ENCODE measurements around the gene KDM6A.
"Not testable (repeated sequence)": the region's sequence is repeated elsewhere in the genome, so short reads cannot be mapped to it uniquely, and the experiment has no call there.

The KDM6A gene

DNA sequence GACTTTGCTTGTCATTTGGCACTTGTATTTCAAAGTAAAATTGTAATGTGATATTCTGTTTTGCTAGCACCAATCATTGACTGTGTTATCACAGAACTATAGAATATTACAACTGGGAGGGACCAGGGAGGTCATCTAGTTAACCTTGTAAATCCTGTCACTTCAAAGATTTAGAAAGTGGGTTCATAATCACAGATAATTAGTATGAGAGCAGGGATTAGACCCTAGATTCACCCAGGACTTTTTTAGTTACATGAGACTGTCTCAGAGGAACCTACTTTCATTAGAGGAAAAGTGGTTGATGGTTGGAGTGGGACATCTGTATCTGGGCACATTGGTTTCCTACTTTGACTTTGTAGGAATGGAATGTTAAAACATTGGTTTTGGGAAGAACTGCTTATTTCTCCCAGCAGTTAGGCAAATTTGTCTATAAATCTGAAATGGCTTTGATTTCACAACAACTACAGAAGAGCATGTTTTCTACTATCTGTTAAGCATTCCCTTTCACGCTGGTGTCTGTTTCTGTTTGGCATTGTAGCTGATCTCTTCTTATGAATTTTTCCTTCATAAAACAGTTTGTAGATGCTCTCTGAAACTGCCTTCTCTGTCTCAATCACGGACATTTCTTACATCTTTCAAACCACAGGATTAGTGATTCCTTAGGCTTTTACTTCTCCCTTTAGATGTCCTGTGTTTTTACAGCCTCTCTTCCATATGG lies 183.6 kb downstream of the KDM6A start:
- Histone ChIP-seq H3K9ac (no peak overlapping the region), H3K27me3 (no peaks in the 10 kb centered on the region), H4K20me1 (peaks cover 10% of the 10 kb centered on the region; the same call in 1 of the 2 replicates), H3K4me3 (no peak overlapping the region), H3K4me2 (no peak overlapping the region), H3K9me3 (no peaks in the 10 kb centered on the region), H3K36me3 (peaks cover 63% of the 10 kb centered on the region), H3K27ac (no peak overlapping the region), H3K4me1 (no peaks in the 10 kb centered on the region)
- TF ChIP-seq Cebpa-rat (IDR thresholded peaks at IDR 0.05) = no peak

DNA sequence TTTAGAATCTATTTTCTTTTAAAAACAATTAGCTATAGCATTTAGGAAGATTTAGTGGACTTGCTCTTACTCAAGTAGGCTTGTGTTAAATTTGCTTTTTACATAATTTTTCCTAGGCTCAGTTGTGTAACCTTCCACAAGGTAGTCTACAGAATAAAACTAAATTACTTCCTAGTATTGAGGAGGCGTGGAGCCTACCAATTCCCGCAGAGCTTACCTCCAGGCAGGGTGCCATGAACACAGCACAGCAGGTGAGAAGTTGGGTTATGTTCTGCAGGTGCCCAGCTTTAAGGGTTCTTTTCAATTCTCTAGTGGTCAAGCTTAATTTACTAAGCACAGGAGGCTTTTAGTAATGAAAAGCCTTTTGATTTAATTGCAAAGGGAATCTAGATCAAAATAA lies 186.9 kb downstream of the KDM6A start:
- not testable (repeated sequence) for H3K9me3 ChIP-seq
- H3K36me3 ChIP-seq = peaks cover 72% of the 10 kb centered on the region

DNA sequence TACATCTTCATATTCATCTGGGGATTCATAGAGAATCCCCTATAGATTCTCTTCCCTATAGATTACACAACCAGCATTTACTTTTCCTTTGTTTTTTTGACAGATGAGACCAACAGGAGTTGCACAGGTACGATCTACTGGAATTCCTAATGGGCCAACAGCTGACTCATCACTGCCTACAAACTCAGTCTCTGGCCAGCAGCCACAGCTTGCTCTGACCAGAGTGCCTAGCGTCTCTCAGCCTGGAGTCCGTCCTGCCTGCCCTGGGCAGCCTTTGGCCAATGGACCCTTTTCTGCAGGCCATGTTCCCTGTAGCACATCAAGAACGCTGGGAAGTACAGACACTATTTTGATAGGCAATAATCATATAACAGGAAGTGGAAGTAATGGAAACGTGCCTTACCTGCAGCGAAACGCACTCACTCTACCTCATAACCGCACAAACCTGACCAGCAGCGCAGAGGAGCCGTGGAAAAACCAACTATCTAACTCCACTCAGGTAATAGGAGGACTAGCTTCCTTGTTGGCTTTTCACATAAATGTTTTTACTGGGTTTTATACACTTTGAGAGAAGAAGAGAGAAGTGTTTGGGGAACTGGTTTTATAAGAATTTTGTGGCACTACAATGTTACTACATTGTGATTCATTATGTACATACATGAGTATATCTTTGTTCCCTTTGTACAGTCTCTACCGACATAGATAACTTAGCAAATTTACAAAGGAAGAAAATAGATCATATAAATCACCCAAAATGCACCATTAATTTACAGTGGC lies 190.5 kb downstream of the KDM6A start:
- no peak overlapping the region for H3K27ac ChIP-seq
- H3K4me3 ChIP-seq = no peak overlapping the region
- H3K27me3 ChIP-seq = no peaks in the 10 kb centered on the region
- no peaks in the 10 kb centered on the region for H3K9me3 ChIP-seq
- H4K20me1 ChIP-seq = peaks cover 39% of the 10 kb centered on the region
- no peak overlapping the region for H3K4me2 ChIP-seq
- H3K9ac ChIP-seq = no peak overlapping the region
- H3K36me3 ChIP-seq = peaks cover 81% of the 10 kb centered on the region
- H3K4me1 ChIP-seq = peaks cover 2% of the 10 kb centered on the region; the same call in 1 of the 2 replicates
- no peak for TF ChIP-seq Cebpa-rat (IDR thresholded peaks at IDR 0.05)

More for the DNA sequence above, 186.9 kb downstream of the KDM6A start:
- H3K27ac ChIP-seq, H3K4me1 ChIP-seq, H3K27me3 ChIP-seq, H3K4me2 ChIP-seq, H3K9ac ChIP-seq, H3K4me3 ChIP-seq: not testable (repeated sequence)
- peaks cover 17% of the 10 kb centered on the region; the same call in 1 of the 2 replicates for H4K20me1 ChIP-seq

DNA sequence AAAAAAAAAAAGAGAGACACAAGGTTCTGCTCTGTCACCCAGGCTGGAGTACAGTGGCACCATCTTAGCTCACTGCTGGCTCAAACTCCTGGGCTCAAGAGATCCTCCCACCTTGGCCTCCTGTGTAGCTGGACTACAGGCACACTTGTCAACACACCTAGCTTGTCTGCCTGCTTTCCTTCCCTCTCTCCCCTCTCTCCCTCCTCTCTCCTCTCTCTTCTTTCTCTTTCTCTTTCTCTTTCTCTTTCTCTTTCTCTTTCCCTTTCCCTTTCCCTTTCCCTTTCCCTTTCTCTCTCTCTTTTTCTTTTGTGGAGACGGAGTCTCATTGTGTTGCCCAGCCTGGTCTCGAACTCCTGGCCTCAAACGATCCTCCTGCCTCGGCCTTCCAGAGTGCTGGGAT lies 195.6 kb downstream of the KDM6A start:
- H3K27ac ChIP-seq = no peak overlapping the region
- no peaks in the 10 kb centered on the region for H3K27me3 ChIP-seq
- H3K4me2 ChIP-seq = no peak overlapping the region
- H3K36me3 ChIP-seq = peaks cover 67% of the 10 kb centered on the region
- peaks cover 77% of the 10 kb centered on the region for H4K20me1 ChIP-seq
- peaks cover 10% of the 10 kb centered on the region; the same call in 1 of the 2 replicates for H3K9me3 ChIP-seq
- no peak overlapping the region for H3K4me3 ChIP-seq
- no peak overlapping the region for H3K9ac ChIP-seq
- no peak for TF ChIP-seq Cebpa-rat (IDR thresholded peaks at IDR 0.05)
- peaks cover 15% of the 10 kb centered on the region for H3K4me1 ChIP-seq

DNA sequence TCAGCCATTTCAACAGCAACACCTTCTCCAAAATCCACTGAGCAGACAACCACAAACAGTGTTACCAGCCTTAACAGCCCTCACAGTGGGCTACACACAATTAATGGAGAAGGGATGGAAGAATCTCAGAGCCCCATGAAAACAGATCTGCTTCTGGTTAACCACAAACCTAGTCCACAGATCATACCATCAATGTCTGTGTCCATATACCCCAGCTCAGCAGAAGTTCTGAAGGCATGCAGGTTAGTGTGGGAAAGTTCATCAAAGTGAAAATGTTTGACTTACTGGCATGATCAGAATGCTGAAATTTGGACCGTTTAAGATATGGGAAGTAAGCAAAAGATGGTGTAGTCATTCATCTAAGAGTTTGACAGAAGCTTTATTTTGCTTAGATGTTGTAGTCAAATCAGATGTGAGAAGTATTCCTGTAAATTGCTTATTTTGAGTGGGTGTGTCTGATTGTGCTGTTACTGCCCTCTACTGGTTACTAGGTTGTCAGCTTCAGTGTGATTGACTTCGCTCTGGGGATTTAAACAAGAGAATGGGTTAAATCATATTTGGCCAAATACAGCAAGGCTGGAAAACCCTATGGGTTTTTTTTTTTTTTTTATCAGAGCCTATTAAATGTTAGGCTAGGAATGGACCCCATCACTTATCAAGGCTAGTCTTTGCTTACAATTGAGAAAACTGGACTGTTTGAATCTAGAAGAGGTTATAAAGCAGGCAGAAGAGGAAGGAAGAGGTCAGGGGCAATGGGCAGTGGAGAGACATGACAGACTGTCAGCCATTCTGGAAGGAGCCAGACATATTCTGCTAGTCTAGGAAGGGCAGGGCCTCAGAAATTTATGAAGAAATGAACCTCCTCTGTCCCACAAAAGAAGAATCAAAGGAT lies 197.4 kb downstream of the KDM6A start:
- Histone ChIP-seq H3K27me3 (no peaks in the 10 kb centered on the region), H3K4me1 (peaks cover 15% of the 10 kb centered on the region), H3K9me3 (peaks cover 10% of the 10 kb centered on the region; the same call in 1 of the 2 replicates), H3K4me2 (no peak overlapping the region), H3K27ac (no peak overlapping the region), H3K4me3 (no peak overlapping the region), H3K36me3 (peaks cover 50% of the 10 kb centered on the region), H4K20me1 (peaks cover 85% of the 10 kb centered on the region), H3K9ac (no peak overlapping the region)
- no peak for TF ChIP-seq Cebpa-rat (IDR thresholded peaks at IDR 0.05)

DNA sequence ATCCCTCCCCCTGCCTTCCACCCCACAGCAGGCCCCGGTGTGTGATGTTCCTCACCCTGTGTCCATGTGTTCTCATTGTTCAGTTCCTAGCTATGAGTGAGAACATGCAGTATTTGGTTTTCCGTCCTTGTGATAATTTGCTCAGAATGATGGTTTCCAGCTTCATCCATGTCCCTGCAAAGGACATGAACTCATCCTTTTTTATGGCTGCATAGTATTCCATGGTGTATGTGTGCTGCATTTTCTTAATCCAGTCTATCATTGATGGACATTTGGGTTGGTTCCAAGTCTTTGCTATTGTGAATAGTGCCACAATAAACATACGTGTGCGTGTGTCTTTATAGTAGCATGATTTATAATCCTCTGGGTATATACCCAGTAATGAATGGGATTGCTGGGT lies 200.0 kb downstream of the KDM6A start:
- H3K27ac ChIP-seq, H3K27me3 ChIP-seq, H3K9ac ChIP-seq, H3K4me3 ChIP-seq, H3K9me3 ChIP-seq, H3K4me2 ChIP-seq: not testable (repeated sequence)
- Histone ChIP-seq H3K36me3 (peaks cover 46% of the 10 kb centered on the region), H3K4me1 (peaks cover 15% of the 10 kb centered on the region), H4K20me1 (peaks cover 66% of the 10 kb centered on the region)

DNA sequence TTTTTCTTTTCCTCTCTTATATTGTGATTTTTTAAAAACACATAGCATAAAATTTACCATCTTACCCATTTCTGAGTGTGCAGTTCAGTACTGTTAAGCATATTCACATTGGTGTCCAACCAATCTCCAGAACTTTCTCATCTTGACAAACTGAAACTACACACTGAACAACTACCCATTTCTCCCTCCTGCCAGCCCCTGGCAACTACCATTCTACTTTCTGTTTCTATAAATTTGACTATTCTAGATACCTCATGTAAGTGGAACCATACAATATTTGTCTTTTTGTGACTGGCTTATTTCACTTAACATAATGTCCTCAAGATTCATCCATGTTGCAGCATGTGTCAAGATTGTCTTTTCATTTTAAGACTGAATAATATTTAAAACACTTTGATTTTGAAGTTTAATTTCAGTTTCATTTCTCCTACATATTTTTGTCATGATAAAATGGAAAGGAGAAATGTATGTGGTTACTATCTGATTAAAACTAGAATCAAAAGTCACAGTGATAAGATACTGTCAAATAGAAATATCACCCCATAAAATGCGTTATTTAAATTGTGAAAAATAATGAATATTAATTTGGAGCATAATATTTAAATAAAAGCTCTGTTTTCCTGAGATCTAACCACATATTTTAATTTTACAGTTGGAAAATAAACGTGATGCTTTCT lies 204.9 kb downstream of the KDM6A start:
- H3K27ac ChIP-seq = no peak overlapping the region
- no peak overlapping the region for H3K4me2 ChIP-seq
- no peak for TF ChIP-seq Cebpa-rat (IDR thresholded peaks at IDR 0.05)
- H3K9ac ChIP-seq = no peak overlapping the region
- peaks cover 28% of the 10 kb centered on the region for H4K20me1 ChIP-seq
- H3K9me3 ChIP-seq = peaks cover 4% of the 10 kb centered on the region; the same call in 1 of the 2 replicates
- no peaks in the 10 kb centered on the region for H3K4me1 ChIP-seq
- peaks cover 62% of the 10 kb centered on the region for H3K36me3 ChIP-seq
- H3K4me3 ChIP-seq = no peak overlapping the region
- no peaks in the 10 kb centered on the region for H3K27me3 ChIP-seq

DNA sequence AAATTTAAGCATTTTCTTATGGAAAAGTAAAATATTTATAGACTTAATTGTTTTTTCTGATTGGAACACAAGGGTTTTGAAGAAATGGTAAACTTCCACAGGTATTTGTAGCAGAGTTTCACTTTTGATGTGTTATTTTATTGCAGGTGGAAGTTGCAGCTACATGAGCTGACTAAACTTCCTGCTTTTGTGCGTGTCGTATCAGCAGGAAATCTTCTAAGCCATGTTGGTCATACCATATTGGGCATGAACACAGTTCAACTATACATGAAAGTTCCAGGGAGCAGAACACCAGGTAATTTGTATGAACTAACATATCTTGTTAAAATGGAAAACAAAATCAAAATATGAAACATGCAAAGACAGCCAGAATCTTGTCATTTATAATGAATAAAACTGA lies 210.3 kb downstream of the KDM6A start:
- TF ChIP-seq Cebpa-rat (IDR thresholded peaks at IDR 0.05) = no peak
- peaks cover 93% of the 10 kb centered on the region for H3K36me3 ChIP-seq
- no peak overlapping the region for H3K4me3 ChIP-seq

DNA sequence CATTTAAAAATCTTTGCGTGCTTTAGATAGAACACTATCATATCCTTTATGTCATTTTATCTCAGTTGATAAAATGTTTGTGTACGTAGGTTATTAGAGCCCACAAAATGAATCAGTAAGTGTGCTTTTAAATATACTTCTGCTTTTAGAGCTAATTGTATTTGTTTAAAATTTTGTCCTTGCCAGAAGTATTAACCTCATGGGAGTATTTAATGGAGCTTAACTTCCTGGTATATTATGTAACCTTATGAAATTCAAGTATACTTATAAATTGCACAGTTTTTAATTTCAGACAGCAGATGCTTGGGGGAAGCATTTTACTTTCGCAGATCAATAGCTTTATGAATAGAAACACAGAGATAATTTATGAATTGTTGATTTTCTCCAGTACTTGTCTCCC lies 237.5 kb downstream of the KDM6A start:
- H3K9ac ChIP-seq = no peak overlapping the region
- H3K27me3 ChIP-seq = no peaks in the 10 kb centered on the region
- no peak overlapping the region for H3K4me2 ChIP-seq
- no peaks in the 10 kb centered on the region for H4K20me1 ChIP-seq
- TF ChIP-seq Cebpa-rat (IDR thresholded peaks at IDR 0.05) = no peak
- peaks cover 70% of the 10 kb centered on the region for H3K36me3 ChIP-seq
- 0 out of 2 replicates have a peak, but pooled peaks cover 10% of the 10 kb centered on the region for H3K4me1 ChIP-seq
- 0 out of 2 replicates have a peak, but pooled peaks cover 8% of the 10 kb centered on the region for H3K9me3 ChIP-seq
- H3K4me3 ChIP-seq = no peak overlapping the region
- H3K27ac ChIP-seq = no peak overlapping the region

More for the DNA sequence above, 210.3 kb downstream of the KDM6A start:
- Histone ChIP-seq H3K9ac (no peak overlapping the region), H3K4me2 (no peak overlapping the region), H4K20me1 (no peaks in the 10 kb centered on the region), H3K4me1 (no peaks in the 10 kb centered on the region), H3K27ac (no peak overlapping the region), H3K27me3 (no peaks in the 10 kb centered on the region), H3K9me3 (no peaks in the 10 kb centered on the region)

Data from BLaER1 (cell line).